Subcutaneous abdominal adipose tissue (tissue), 5 donors: ENCODE measurements around the gene ZNF670.

Source experiments
- H3K27ac ChIP-seq: one replicate; pipeline ENCODE4 v1.7.0; 2013; ENCODE audit warnings: low read depth, mild to moderate bottlenecking, inconsistent platforms, low read length, moderate library complexity
- H3K27me3 ChIP-seq, 5 donors: one replicate each; pipeline ENCODE4 v1.7.0; 2013; ENCODE audit warnings: low read length in 5 of 5, inconsistent platforms in 1 of 5; ENCODE audit not compliant: control insufficient read depth in 5 of 5, insufficient read depth in 4 of 5
- H3K36me3 ChIP-seq, 5 donors: one replicate each; pipeline ENCODE4 v1.7.0; 2013; ENCODE audit warnings: low read length in 5 of 5; ENCODE audit not compliant: control insufficient read depth in 5 of 5, insufficient read depth in 5 of 5
- H3K4me1 ChIP-seq, 5 donors: one replicate each; pipeline ENCODE4 v1.7.0; 2013; ENCODE audit warnings: low read length in 5 of 5, mild to moderate bottlenecking in 3 of 5, moderate library complexity in 1 of 5; ENCODE audit not compliant: control insufficient read depth in 5 of 5, insufficient read depth in 5 of 5
- H3K4me3 ChIP-seq, 5 donors: one replicate each; pipeline ENCODE4 v1.7.0; 2013; ENCODE audit warnings: low read length in 5 of 5, low read depth in 1 of 5
- H3K9ac ChIP-seq, 5 donors: one replicate each; pipeline ENCODE4 v1.7.0; 2013; ENCODE audit warnings: low read length in 5 of 5, mild to moderate bottlenecking in 4 of 5, moderate library complexity in 3 of 5
- H3K9me3 ChIP-seq, 5 donors: one replicate each; pipeline ENCODE4 v1.7.0; 2013; ENCODE audit warnings: low read length in 5 of 5; ENCODE audit not compliant: control insufficient read depth in 5 of 5
- donor health status: healthy.
- donor health status: healthy.
- donor health status: healthy.
- donor health status: healthy.
- donor health status: healthy.

ZNF670 gene

DNA sequence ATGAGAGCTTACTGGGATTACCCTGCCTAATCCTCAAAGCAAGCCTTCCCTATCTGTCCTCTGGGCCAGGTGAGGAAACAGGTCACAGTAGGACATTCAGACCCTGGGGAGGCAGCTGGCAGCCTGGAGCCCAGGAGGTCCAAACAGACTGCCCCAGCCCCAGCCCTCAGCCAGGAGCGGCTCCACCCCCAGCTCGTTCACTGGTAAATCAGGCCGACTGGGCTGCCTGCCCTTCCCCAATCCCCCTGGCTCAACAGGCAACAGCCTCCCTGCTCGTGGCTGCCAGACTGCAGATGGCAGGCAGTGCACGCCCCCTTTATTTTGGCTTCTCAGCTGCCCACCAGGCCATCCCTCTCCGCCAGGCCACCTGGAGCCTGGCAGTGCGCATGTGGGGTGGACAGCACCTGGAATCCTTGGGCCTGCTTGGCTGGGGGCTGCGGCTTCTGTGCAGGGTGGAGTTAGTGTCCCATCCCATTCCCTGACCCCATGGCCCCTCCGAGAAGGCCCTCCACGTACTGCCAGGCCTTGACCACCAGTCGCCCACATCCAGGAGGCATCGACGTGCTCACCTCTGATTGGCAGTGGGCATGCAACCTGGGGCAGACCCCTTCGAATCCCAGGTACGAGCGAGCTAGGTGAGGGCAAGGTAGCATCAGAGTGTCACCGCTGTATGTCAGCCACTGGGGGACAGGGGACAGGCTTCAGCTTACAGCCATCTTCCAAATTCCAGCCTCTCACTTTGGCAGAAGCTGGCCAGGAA lies 11.2 kb upstream of the ZNF670 start:
- no peak overlapping the region for H3K4me3 ChIP-seq
- H3K9ac ChIP-seq: no peak overlapping the region
- no peaks in the 10 kb centered on the region for H3K9me3 ChIP-seq
- H3K36me3 ChIP-seq: no peaks in the 10 kb centered on the region
- peaks cover 0 to 11% (median 0%) of the 10 kb centered on the region in 5 donors for H3K27me3 ChIP-seq
- H3K4me1 ChIP-seq: no peaks in the 10 kb centered on the region
- no peak overlapping the region for H3K27ac ChIP-seq

DNA sequence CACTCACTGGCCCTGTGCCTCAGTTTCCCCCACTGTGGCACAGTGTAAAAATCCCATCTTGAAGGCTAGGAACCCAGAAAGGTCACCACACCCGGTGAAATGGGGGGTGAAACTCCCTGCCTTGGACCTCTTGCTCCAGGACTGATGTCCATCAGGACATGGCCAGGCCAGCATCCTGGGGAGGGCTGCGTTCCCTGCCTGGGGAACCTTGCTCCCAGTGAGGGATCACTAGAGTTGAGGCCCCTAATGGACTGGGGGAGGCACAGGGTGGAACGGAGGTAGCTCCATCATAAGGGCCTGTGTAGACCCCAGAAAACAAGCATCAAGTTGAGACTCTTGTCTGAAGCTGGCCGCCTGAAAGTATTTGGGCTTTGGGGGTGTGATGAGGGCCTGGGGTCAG lies 10.4 kb upstream of the ZNF670 start:
- Histone ChIP-seq H3K9ac (no peak overlapping the region), H3K9me3 (no peaks in the 10 kb centered on the region)

DNA sequence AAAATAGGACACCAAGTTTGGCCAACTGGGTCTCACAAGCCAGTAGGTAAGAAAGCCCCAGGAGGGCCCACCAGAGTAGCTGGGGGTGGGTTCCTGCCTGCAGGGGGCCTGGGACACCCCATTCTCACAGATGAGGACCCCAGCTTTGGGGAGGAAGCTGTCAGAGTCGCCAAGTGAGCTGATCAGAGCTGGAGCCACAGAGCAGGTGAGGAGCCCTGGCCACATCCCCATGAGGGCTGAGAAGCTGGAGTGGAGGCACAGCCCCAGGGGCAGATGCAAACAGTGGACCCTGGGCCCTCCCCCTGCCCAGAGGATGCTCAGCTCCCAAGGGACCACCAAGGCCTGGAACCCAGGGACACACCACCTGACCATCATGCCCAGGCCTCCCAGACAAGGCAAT lies 8.6 kb upstream of the ZNF670 start:
- H3K36me3 ChIP-seq: no peaks in the 10 kb centered on the region
- no peaks in the 10 kb centered on the region for H3K4me1 ChIP-seq
- no peak overlapping the region for H3K27ac ChIP-seq
- H3K9ac ChIP-seq: no peak overlapping the region
- H3K9me3 ChIP-seq: no peaks in the 10 kb centered on the region
- no peak overlapping the region for H3K4me3 ChIP-seq
- peaks cover 0 to 11% (median 0%) of the 10 kb centered on the region in 5 donors for H3K27me3 ChIP-seq

More for the DNA sequence above, 10.4 kb upstream of the ZNF670 start:
- H3K27me3 ChIP-seq: peaks cover 0 to 11% (median 0%) of the 10 kb centered on the region in 5 donors
- no peaks in the 10 kb centered on the region for H3K4me1 ChIP-seq
- no peak overlapping the region for H3K4me3 ChIP-seq
- H3K27ac ChIP-seq: no peak overlapping the region
- H3K36me3 ChIP-seq: no peaks in the 10 kb centered on the region

DNA sequence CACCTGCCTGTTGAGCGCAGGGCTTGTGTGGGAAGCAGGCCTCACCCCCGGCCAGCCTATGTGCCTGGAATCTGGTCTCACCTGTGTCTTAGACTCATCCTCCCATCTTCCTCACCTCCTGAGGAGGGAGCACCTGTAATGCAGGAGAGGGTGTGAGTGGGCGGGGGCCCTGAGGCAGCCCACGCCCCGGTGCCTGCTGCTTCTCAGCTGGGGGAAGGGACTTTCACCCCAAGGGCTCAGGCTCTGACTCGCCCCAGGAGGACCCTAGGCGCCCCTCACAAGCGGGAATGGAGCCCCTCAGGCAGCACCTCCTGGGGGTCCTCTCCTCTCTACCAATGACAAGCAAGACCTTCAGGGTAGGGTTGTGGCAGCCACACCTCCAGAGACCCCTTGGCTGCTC lies 6.7 kb upstream of the ZNF670 start:
- no peak overlapping the region for H3K9ac ChIP-seq
- H3K4me3 ChIP-seq: no peak overlapping the region
- H3K27me3 ChIP-seq: peaks cover 0 to 8% (median 0%) of the 10 kb centered on the region in 5 donors
- no peak overlapping the region for H3K27ac ChIP-seq
- no peaks in the 10 kb centered on the region for H3K9me3 ChIP-seq
- H3K4me1 ChIP-seq: no peaks in the 10 kb centered on the region
- H3K36me3 ChIP-seq: no peaks in the 10 kb centered on the region

DNA sequence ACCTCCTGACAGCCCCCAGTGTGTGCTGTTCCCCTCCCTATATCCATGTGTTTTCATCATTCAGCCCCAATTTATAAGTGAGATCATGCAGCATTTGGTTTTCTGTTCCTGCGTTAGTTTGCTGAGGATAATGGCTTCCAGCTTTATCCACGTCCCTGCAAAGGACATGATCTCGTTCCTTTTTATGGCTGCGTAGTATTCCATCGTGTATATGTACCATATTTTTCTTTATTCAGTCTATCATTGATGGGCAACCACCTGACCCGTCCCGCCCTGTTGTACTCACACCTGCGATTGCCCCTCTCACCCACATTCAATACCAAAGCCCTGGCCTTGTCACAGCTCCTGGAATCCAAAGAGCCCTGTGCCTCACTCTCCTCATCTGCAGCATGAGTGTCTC lies 6.2 kb upstream of the ZNF670 start:
- no peak overlapping the region for H3K9ac ChIP-seq
- no peak overlapping the region for H3K27ac ChIP-seq
- peaks cover 0 to 8% (median 0%) of the 10 kb centered on the region in 5 donors for H3K27me3 ChIP-seq
- no peaks in the 10 kb centered on the region for H3K4me1 ChIP-seq
- no peaks in the 10 kb centered on the region for H3K36me3 ChIP-seq
- no peaks in the 10 kb centered on the region for H3K9me3 ChIP-seq
- H3K4me3 ChIP-seq: no peak overlapping the region

DNA sequence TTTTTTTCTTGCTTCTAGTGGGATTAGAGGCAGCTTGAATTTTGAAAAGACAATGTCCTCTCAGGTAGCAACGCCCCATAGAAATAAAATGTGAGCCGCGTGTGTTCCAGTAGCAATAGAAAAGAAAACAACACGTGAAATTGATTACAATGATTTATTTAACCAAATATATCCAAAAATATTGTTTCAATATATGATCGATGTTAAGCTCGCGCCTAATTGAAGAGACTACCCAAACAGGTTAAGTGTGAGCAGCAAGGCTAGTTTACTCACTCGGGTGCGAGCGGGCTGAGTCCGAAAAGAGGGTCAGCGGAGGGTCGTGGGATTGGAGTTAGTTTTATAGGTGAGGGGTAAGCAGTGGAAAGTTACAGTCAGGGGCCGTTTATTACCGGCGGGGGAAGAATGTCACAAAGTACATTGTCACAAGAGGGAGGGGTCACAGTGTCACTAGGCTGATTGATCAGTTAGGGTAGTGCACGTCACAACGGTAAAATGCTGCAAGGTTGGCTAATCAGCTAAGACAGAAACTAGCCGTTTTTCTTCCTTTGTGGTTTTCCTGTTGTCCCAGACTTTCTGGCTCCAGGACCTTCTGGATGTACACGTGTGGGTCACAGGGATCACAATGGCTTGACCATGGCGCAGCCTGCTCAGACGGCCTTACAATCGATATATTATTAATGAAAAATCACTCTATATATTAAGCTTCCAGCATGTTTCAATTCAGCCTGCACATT lies 697 bp upstream of the ZNF670 start:
- Histone ChIP-seq H3K36me3 (no peaks in the 10 kb centered on the region), H3K27me3 (no peaks in the 10 kb centered on the region), H3K9me3 (no peaks in the 10 kb centered on the region), H3K27ac (peak overlapping the region; percentile 33), H3K9ac (peak overlapping the region in 2 of 5 donors; percentile 48 to 52), H3K4me1 (peaks cover 4 to 23% (median 17%) of the 10 kb centered on the region in 5 donors), H3K4me3 (peak overlapping the region; percentile 81 to 95 (median 92))

DNA sequence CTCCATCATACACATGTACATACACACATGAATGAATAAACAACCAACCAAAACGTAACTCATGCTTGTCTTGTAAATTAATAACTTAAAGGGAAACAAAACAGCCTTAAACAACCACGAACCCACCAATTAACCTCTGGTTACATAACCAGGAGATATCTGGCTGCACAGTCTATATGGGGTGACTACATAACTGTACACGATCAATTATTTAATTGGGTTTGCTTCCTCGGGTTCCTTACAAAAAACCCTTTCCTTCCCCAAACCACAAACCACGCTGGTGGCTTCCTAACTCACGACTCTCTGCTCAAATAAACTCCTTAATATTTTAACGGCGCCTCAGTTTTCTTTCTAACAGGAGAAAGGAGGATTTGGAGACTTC lies 744 bp downstream of the ZNF670 start:
- peak overlapping the region; percentile 85 for H3K27ac ChIP-seq
- peak overlapping the region; percentile 86 to 93 (median 89) for H3K9ac ChIP-seq
- H3K9me3 ChIP-seq: no peaks in the 10 kb centered on the region
- peaks cover 4 to 23% (median 17%) of the 10 kb centered on the region in 5 donors for H3K4me1 ChIP-seq
- H3K4me3 ChIP-seq: peak overlapping the region; percentile 64 to 95 (median 92)
- no peaks in the 10 kb centered on the region for H3K36me3 ChIP-seq
- no peaks in the 10 kb centered on the region for H3K27me3 ChIP-seq

DNA sequence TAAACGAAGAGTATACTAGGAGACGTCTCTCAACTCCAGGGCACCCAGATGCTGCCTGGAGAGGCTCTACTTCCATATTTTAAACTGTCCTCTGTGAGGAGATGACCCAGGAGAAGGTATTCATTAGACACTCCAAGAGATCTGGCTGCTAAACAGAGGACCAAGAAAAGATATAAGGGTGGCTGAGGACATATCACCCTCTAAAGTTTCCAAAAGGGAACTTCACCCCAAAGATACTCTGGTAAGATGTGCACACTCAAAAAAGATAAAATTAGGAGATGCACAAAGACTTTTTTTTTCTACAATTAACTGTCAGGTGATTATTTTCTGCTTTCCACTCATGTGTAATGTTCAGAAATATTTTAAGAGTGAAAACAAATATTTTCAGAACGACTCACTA lies 1.4 kb downstream of the ZNF670 start:
- H3K4me3 ChIP-seq: no peak overlapping the region
- no peak overlapping the region for H3K9ac ChIP-seq
- H3K27ac ChIP-seq: no peak overlapping the region

DNA sequence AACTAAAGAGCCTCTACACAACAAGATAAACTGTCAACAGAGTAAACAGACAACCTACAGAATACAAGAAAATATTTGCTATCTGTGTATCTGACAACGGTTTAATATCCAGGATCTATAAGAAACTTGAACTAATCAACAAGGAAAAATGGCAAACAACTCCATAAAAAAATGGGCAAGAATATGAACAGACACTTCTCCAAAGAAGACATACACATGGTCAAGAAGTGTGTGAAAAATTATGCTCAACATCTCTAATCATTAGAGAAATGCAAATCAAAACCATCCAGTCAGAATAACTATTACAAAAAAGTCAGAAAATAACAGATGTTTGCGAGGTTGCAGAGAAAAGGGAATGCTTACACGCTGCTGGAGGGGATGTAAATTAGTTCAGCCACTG lies 8.0 kb downstream of the ZNF670 start:
- H3K27ac ChIP-seq: no peak overlapping the region
- peaks cover 0 to 17% (median 5%) of the 10 kb centered on the region in 5 donors for H3K9me3 ChIP-seq
- H3K4me1 ChIP-seq: no peaks in the 10 kb centered on the region
- H3K9ac ChIP-seq: no peak overlapping the region
- no peak overlapping the region for H3K4me3 ChIP-seq
- no peaks in the 10 kb centered on the region for H3K27me3 ChIP-seq
- H3K36me3 ChIP-seq: no peaks in the 10 kb centered on the region

More for the DNA sequence above, 1.4 kb downstream of the ZNF670 start:
- Histone ChIP-seq H3K9me3 (no peaks in the 10 kb centered on the region), H3K4me1 (peaks cover 4 to 23% (median 17%) of the 10 kb centered on the region in 5 donors), H3K36me3 (no peaks in the 10 kb centered on the region), H3K27me3 (no peaks in the 10 kb centered on the region)

DNA sequence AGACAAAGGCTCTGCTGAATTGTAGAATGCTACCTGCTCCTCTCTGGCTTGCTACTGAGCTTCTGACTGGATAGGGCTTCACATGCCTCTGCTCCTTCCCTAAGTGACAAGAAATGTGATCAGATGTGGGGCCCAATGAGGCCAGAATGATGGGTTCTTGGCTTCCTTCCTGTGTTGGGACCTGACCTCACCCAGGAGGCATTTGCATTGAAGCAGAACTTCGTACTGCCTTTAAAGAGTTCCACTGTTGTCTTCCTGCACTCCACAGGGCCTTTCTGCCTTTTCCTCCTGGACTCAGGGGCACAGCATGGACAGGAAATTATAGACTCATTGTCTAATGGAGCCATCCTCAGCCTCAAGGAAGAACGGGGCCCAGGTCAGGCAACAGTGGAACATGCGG lies 14.3 kb downstream of the ZNF670 start:
- Histone ChIP-seq H3K36me3 (peaks cover 0 to 2% (median 0%) of the 10 kb centered on the region in 5 donors), H3K9ac (no peak overlapping the region), H3K4me1 (no peaks in the 10 kb centered on the region), H3K9me3 (peaks cover 0 to 4% (median 0%) of the 10 kb centered on the region in 5 donors), H3K27me3 (no peaks in the 10 kb centered on the region), H3K27ac (no peak overlapping the region), H3K4me3 (no peak overlapping the region)
